ENCODE results near the gene RASGRP2.

GRCh38 chr11:64755681-64756361 is 11.9 kb upstream of the RASGRP2 start:
- TF ChIP-seq POLR2AphosphoS5 (IDR thresholded peaks at IDR 0.05; ENCODE audit: low read depth) (no peak), CTCF (conservative IDR thresholded peaks at IDR 0.05; ENCODE audit: low read depth in 2 of 2) (no peak), ZNF331 (CRISPR knock-in tag; IDR thresholded peaks at IDR 0.05; ENCODE audit: low read depth) (no peak), REST (IDR thresholded peaks at IDR 0.05; ENCODE audit: unreplicated experiment) (no peak), EZH2 (IDR thresholded peaks at IDR 0.05; ENCODE audit: low read depth, unreplicated experiment) (no peak), EZH2phosphoT487 (IDR thresholded peaks at IDR 0.05; ENCODE audit: unreplicated experiment) (no peak), CREB1 (CRISPR knock-in tag; IDR thresholded peaks at IDR 0.05; ENCODE audit: low read depth) (no peak), JUNB (IDR thresholded peaks at IDR 0.05; ENCODE audit: unreplicated experiment) (no peak)

All from GM23338 (cell line).